ENCODE data around the gene CEP128. TPM values are rescaled to one million over a fixed set of nuclear protein-coding genes. Genes with fewer than 3 reads are reported as not detected.

The CEP128 gene
- total and polyA plus RNA-seq, 2 experiments from 2014 or later = 2.4 to 5.2 TPM

- no peaks in the 10 kb centered on the region for H3K36me3 ChIP-seq (ENCODE audit: low read depth)
- TF ChIP-seq EZH2 (IDR thresholded peaks at IDR 0.05; ENCODE audit: insufficient read depth, poor library complexity, severe bottlenecking) (no peak), EZH2phosphoT487 (IDR thresholded peaks at IDR 0.05; ENCODE audit: insufficient read depth, low read depth) (no peak)
- H2AFZ ChIP-seq = no peak overlapping the region
- no peak overlapping the region for H3K4me3 ChIP-seq
- DNase-seq = peak; percentile 42
- peaks cover 23% of the 10 kb centered on the region for H3F3A ChIP-seq (ENCODE audit: insufficient read depth)
- no peaks in the 10 kb centered on the region; the same call in 1 of the 2 replicates for H3K9me2 ChIP-seq (ENCODE audit: insufficient read depth)
- H3K27ac ChIP-seq = no peak overlapping the region
- in situ Hi-C loops (cut with MboI) = no loop called here
- H3K79me2 ChIP-seq (ENCODE audit: insufficient read depth) = no peaks in the 10 kb centered on the region
- H3K4me1 ChIP-seq (ENCODE audit: insufficient read depth) = peaks cover 42% of the 10 kb centered on the region
- WGBS, 2 experiments (ENCODE audit: low coverage in 1 of 2, low lambda C conversion rate in 2 of 2, missing lambda C conversion rate in 2 of 2) = 65 to 71% methylated on average over 3 of the region's 3 CpGs
- H4K20me1 ChIP-seq (ENCODE audit: insufficient read depth) = no peaks in the 10 kb centered on the region
- no peak overlapping the region for H3K4me2 ChIP-seq (ENCODE audit: unreplicated experiment)
- H3K27me3 ChIP-seq (replicated peaks; ENCODE audit: insufficient read depth) = no peaks in the 10 kb centered on the region
- H3K9ac ChIP-seq = no peak overlapping the region
- no peaks in the 10 kb centered on the region for H3K9me3 ChIP-seq (ENCODE audit: low read depth)
These were observed 307.3 kb downstream of the CEP128 start for GRCh38 chr14:80634106-80634758.

- H3K9ac ChIP-seq = no peak overlapping the region
- peak overlapping the region; percentile 33 for H3K27ac ChIP-seq
- no peaks in the 10 kb centered on the region for H3K79me2 ChIP-seq (ENCODE audit: insufficient read depth)
- no peaks in the 10 kb centered on the region; the same call in 1 of the 2 replicates for H3F3A ChIP-seq (ENCODE audit: insufficient read depth)
- no peak overlapping the region for H3K4me2 ChIP-seq (ENCODE audit: unreplicated experiment)
- no peaks in the 10 kb centered on the region for H4K20me1 ChIP-seq (ENCODE audit: insufficient read depth)
- DNase-seq = peak; percentile 50
- peaks cover 37% of the 10 kb centered on the region for H3K4me1 ChIP-seq (ENCODE audit: insufficient read depth)
- H2AFZ ChIP-seq = 0 out of 2 replicates have a peak overlapping the region, but pooled peaks have one; percentile 30
- in situ Hi-C loops (cut with MboI) = no loop called here
- no peaks in the 10 kb centered on the region for H3K27me3 ChIP-seq (replicated peaks; ENCODE audit: insufficient read depth)
- no peaks in the 10 kb centered on the region for H3K9me3 ChIP-seq (ENCODE audit: low read depth)
- TF ChIP-seq EZH2 (IDR thresholded peaks at IDR 0.05; ENCODE audit: insufficient read depth, poor library complexity, severe bottlenecking) (no peak), EZH2phosphoT487 (IDR thresholded peaks at IDR 0.05; ENCODE audit: insufficient read depth, low read depth) (no peak)
- no peaks in the 10 kb centered on the region for H3K36me3 ChIP-seq (ENCODE audit: low read depth)
- H3K9me2 ChIP-seq (ENCODE audit: insufficient read depth) = no peaks in the 10 kb centered on the region
- no peak overlapping the region for H3K4me3 ChIP-seq
These were observed 311.9 kb downstream of the CEP128 start for GRCh38 chr14:80629606-80630005.

GRCh38 chr14:80628547-80628946, 313.0 kb downstream of the CEP128 start:
- no peaks in the 10 kb centered on the region for H3K9me3 ChIP-seq (ENCODE audit: low read depth)
- no peaks in the 10 kb centered on the region for H3K36me3 ChIP-seq (ENCODE audit: low read depth)
- no peaks in the 10 kb centered on the region for H3K79me2 ChIP-seq (ENCODE audit: insufficient read depth)
- no peak overlapping the region for H3K9ac ChIP-seq
- no peak for DNase-seq
- H3K4me1 ChIP-seq (ENCODE audit: insufficient read depth) = peaks cover 34% of the 10 kb centered on the region
- no peak overlapping the region for H3K27ac ChIP-seq
- H2AFZ ChIP-seq = no peak overlapping the region
- H3K9me2 ChIP-seq (ENCODE audit: insufficient read depth) = no peaks in the 10 kb centered on the region
- H3K27me3 ChIP-seq (replicated peaks; ENCODE audit: insufficient read depth) = no peaks in the 10 kb centered on the region
- H4K20me1 ChIP-seq (ENCODE audit: insufficient read depth) = no peaks in the 10 kb centered on the region
- H3K4me3 ChIP-seq = no peak overlapping the region
- H3K4me2 ChIP-seq (ENCODE audit: unreplicated experiment) = no peak overlapping the region
- 90 to 94% methylated on average over 6 of the region's 6 CpGs for WGBS, 2 experiments (ENCODE audit: low coverage in 1 of 2, low lambda C conversion rate in 2 of 2, missing lambda C conversion rate in 2 of 2)
- no peak for TF ChIP-seq EZH2 (IDR thresholded peaks at IDR 0.05; ENCODE audit: insufficient read depth, poor library complexity, severe bottlenecking)
- in situ Hi-C loops (cut with MboI) = no loop called here
- H3F3A ChIP-seq (ENCODE audit: insufficient read depth) = peaks cover 3% of the 10 kb centered on the region

GRCh38 chr14:80627745-80628144, 313.8 kb downstream of the CEP128 start:
- WGBS, 2 experiments (ENCODE audit: low coverage in 1 of 2, low lambda C conversion rate in 2 of 2, missing lambda C conversion rate in 2 of 2) = 57 to 59% methylated on average over 2 of the region's 2 CpGs
- in situ Hi-C loops (cut with MboI) = no loop called here
- no peak overlapping the region for H3K4me2 ChIP-seq (ENCODE audit: unreplicated experiment)

More at GRCh38 chr14:80627745-80628144, 313.8 kb downstream of the CEP128 start:
- Histone ChIP-seq H3K27me3 (replicated peaks; ENCODE audit: insufficient read depth) (no peaks in the 10 kb centered on the region), H3K36me3 (ENCODE audit: low read depth) (no peaks in the 10 kb centered on the region), H3K27ac (no peak overlapping the region), H3K79me2 (ENCODE audit: insufficient read depth) (no peaks in the 10 kb centered on the region), H3K9ac (no peak overlapping the region), H3K9me2 (ENCODE audit: insufficient read depth) (no peaks in the 10 kb centered on the region), H3K4me1 (ENCODE audit: insufficient read depth) (peaks cover 34% of the 10 kb centered on the region), H3K9me3 (ENCODE audit: low read depth) (no peaks in the 10 kb centered on the region), H3F3A (ENCODE audit: insufficient read depth) (peaks cover 3% of the 10 kb centered on the region), H2AFZ (peak overlapping the region; percentile 51), H4K20me1 (ENCODE audit: insufficient read depth) (no peaks in the 10 kb centered on the region), H3K4me3 (no peak overlapping the region)
- DNase-seq = peak; percentile 7
- TF ChIP-seq EZH2 (IDR thresholded peaks at IDR 0.05; ENCODE audit: insufficient read depth, poor library complexity, severe bottlenecking) (no peak), EZH2phosphoT487 (IDR thresholded peaks at IDR 0.05; ENCODE audit: insufficient read depth, low read depth) (no peak)
